SIG-M5 (cell line): Measurements from ENCODE around the gene C12orf76.
"Not testable (repeated sequence)": the region's sequence is repeated elsewhere in the genome, so short reads cannot be mapped to it uniquely, and the experiment has no call there.

Experiments
- DNase-seq: peaks from one replicate; lab custom pipeline; 2025; lab: John Stamatoyannopoulos, UW

Gene C12orf76

DNA sequence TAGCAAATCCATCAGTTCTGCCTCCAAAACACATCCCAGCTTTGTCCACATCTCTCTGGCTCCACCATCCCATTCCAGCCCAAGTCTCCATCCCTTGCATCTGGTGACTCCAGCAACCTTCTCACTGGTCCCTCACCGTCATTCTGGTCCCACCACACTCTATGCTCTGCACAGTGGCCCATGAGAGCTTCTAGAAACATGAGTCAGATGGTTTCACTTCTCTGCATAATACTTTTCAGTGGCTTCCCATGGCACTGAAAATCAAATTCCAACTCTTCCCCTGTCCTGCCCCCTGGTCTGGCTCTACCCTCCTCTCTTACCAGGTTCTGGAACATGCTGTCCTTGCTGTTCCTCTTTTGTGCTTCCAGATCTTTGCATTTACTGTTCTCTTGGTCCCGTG lies 17.2 kb upstream of the C12orf76 start:
- DNase-seq: no peak

DNA sequence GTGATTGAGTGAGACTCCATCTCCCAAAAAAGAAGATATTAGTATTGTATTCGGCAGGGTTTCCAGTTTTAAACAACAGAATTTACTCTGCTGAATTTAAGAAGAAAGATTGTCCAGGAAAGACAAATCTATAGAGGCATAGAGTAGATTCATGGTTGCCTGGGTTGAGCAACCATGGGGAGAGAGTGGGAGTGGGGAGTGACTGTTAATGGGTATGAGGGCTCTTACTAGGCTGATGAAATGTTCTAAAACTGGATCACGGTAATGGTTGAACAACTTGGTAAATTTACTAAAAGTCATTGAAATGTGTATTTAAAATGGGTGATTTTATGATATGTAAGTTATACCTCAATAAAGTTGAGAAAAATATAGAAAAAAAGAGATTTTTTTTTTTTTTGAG lies 13.9 kb upstream of the C12orf76 start:
- no peak for DNase-seq

GRCh38 chr12:110059651-110060000 lies 11.3 kb upstream of the C12orf76 start:
- no peak for DNase-seq

DNA sequence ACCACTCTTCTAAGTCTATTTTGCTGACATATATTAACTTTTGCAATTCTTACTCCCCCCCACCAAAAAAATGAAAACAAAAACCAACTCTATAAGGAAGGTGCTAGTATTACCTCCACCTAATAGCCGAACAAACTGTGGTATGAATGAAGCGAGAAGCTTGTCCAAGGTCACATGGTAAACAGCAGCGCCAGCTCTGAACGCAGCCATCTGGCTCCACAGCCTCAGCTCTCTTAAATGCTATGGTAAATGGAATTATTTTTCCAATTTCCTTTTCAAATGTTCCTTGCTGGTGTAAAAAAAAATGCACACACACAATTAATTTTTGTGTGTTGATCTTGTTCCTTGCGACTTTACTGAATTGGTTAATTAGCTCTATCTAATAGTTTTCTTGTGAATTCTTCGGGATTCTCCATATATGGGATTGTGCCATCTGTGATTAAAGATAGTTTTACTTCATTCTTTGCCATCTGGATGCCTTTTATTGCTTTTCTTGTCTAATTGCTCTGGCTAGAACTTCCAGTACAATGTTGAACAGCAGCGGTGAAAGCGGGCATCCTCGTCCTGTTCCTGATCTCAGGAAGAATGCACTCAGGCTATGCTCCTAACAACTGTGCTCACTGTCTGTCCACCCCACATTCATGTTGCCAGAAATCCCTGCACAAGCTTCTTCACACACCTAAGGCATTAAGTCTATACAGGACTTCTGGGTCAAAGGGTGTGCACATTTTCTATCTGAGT lies 10.7 kb upstream of the C12orf76 start:
- no peak for DNase-seq

DNA sequence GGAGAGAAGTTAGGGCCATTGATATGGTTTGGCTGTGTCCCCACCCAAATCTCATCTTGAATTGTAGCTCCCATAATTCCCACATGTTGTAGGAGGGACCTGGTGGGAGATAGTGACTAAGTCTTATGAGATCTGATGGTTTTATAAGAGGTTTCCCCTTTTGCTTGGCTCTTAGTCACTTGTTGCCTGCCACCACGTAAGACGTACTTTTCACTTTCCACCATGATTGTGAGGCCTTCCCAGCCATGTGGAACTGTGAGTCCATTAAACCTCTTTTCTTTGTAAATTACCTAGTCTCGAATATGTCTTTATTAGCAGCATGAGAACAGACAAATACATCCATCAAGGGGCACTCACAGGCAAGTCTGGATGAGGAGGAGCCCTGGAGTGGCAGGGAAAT lies 8.3 kb upstream of the C12orf76 start:
- DNase-seq: not testable (repeated sequence)

DNA sequence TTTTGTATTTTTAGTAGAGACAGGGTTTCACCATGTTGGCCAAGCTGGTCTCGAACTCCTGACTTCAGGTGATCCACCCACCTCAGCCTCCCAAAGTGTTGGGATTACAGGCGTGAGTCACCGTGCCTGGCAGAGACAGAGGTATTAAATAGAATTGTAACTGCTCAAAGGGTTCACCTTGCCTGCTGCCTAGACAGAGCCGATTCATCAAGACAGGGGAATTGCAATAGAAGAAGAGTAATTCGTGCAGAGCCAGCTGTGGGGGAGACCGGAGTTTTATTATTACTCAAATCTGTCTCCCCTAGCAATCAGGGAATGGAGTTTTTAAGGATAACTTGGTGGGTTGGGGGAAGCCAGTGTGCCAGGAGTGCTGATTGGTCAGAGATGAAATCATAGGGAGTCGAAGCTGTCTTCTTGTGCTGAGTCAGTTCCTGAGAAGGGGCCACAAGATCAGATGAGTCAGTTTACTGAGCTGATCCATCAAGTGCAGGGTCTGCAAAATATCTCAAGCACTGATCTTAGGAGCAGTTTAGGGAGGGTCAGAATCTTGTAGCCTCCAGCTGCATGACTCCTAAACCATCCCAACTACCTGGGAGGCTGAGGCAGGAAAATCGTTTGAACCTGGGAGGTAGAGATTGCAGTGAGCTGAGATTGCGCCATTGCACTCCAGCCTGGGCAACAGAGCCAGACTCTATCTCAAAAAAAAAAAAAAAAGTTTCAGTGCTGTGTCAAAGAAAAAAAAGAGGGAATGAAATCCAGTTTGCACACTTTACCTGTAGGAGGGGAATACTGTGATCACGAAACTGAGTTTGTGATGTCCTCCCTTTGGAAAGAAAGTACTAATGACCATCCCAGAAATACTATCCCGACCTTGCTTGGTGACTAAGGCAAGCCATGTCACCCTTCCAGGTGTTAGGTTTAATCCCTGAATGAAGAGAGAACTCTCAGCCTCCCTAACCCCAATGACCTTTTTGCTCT lies 7.3 kb upstream of the C12orf76 start:
- not testable (repeated sequence) for DNase-seq

DNA sequence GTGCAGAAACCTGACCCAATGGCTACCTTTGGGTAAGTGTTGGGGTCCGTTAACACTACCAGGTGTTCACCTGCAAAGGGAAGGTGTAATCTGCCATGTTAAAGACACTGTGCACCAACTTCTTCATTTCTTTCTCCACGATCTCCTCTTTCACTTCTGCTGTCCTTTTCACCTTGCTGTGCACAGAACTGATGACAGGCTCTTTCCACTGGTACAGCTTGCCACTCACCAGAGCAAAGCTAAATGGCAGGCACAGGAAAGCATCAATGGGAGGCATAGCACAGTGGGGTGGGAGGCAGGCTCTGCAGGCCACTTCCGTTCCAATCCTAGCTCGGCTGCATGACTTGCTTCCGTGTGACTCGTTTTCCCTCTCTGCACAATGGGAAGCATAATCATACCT lies 2.6 kb upstream of the C12orf76 start:
- DNase-seq: no peak

- DNase-seq: not testable (repeated sequence)
These were observed 1.3 kb upstream of the C12orf76 start for GRCh38 chr12:110049666-110050065.

DNA sequence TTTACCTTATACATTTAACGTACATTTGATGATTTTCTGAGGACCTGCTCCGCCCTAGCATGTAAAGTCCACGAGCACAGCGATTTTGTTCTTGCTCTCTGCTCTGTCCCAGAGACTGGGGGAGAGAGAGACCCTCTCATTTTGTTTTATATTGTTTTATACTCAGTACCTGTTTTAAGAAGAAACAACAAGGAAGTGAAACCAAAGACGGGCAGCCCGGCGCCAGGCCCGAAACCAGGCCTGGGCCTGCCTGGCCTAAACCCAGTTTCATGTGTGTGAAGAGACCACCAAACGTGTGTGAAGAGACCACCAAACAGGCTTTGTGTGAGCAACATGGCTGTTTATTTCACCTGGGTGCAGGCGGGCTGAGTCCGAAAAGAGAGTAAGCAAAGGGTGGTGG lies 712 bp upstream of the C12orf76 start:
- DNase-seq: not testable (repeated sequence)

DNA sequence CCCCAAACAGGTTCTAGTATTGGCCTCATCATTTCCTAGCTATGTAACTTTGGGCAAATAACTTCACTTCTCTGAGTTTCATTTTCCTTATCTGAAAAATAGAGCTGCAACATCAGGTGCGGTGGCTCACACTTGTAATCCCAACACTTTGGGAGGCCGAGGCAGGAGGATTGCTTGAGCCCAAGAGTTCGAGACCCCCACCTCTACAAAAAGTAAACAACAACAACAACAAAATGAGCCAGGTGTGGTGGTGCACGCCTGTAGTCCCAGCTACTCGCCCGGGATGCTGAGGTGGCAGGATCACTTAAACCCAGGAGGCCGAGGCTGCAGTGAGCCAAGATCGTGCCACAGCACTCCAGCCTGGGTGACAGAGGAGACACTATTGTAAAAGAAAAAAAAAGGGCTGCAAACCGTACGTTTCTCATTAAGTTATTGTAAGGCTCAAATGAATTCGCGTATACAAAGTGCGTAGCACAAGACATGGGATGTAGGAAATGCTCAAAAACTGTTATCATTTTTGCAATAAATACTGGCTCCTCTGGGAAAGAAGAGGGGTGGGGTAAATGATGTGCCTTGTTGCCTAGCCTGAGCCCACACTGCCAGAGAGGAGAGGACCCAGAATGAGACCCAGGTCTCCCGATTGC lies 903 bp downstream of the C12orf76 start:
- no peak for DNase-seq

- no peak for DNase-seq
These were observed 1.7 kb downstream of the C12orf76 start for GRCh38 chr12:110046451-110047187.

GRCh38 chr12:110042264-110042663 lies 6.1 kb downstream of the C12orf76 start:
- DNase-seq: no peak

DNA sequence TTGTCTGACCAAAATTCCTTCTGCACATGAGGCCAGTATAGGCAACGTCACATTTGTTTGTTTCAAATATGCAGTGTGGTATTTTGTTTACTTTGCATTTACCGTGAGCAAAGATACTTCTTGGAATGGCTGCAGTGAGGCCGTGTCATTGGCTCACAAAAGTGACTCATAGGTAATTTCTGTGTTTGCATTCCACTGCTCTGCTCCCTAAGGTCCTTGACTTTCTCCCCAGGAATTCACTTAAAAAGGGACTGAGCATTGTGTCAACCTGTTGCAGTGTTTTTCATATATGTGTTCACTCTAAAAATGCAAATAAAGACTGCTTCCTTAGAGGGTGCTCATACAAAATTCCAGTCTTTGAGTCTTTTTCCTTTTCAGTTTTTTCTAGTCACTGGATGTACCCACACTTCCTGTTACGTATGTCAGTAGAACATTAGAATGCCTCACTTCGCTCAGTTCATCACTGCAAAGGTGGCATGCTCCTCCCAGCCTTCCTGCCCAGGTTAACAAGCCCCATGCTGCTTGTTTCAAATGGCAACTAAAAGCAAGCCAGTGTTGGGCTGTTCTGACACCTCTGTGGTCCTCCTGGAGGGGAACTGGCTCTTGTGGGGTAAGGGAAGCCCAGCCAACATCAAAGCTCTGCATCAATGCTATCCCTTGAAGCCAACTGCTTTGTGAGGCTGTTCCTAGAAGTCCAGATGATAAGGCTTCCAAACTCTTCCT lies 9.1 kb downstream of the C12orf76 start:
- DNase-seq: no peak

DNA sequence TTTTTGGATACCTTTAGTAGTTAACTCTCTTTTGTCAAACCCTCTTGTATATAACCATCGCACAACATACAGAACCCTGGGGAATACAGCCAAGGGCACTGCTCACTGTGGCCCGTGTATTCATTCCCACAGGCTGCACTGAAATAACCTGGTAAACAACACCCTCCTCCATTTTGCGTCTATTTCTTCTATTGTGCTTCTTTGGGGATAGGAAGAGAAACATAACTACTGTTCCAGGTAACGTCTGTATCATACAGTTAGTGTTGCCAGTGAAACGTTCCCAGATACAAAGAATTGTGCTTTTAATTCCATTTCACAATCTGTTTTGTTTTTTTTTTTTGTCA lies 9.6 kb downstream of the C12orf76 start:
- DNase-seq: no peak

- DNase-seq: no peak
These were observed 11.0 kb downstream of the C12orf76 start for GRCh38 chr12:110037315-110037714.

- no peak for DNase-seq
These were observed 12.7 kb downstream of the C12orf76 start for GRCh38 chr12:110035534-110036104.

DNA sequence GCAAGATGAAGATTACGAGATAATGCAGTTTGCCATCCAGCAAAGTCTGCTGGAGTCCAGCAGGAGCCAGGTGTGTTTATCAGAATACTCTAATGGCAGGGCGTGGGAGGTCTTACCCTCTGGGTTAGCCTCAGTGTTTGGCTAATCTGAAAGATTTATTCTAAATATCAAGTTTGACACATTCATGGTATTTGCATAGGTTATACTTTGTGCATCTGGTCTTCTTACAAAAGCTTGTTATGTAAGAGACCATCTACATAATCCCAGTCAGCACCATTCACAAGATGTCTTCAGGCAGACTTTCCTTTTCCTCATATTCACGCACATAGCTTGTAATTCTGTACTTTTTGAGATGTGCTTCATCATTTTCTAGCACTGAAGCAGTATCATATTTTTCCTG lies 14.4 kb downstream of the C12orf76 start:
- no peak for DNase-seq

DNA sequence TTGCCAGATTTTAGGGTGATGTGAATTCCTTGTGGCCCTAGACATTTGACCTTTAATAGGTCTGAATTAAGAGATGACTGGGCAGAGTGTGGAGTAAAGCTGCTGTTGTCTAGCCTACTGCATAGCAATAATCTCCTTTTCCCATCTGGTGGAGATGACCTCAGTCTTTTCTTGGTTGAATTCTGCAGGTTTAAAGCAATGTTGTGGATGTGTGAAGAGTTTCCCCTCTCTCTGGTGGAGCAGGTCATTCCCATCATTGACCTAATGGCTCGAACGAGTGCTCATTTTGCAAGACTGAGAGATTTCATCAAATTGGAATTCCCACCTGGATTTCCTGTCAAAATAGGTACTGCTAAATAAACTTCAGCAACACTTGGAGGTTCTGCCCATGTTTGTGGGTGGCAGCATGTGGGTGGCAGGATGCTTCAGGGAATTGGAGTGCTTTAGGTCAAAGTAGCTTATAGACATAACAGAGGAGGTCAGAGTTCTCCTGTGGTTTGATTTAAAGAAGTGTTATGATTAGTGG lies 19.0 kb downstream of the C12orf76 start:
- DNase-seq: no peak

DNA sequence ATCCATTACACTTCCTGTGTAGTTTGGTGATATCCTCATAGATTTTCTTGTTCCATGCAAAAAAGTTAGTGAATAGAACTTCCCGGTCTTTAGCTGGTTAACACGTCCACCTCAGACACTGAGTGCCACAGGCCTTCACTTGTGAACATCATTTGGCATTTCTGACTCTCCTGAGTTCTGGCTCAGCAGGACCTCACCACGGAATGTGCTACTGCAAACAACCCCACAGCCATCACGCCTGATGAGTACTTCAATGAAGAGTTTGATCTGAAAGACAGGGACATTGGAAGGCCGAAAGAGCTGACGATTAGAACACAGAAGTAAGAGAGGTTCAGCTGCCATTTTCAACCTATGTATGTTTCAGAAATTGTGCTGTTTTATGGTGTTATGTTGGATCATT lies 20.0 kb downstream of the C12orf76 start:
- DNase-seq: no peak

GRCh38 chr12:110024051-110024450 lies 24.3 kb downstream of the C12orf76 start:
- no peak for DNase-seq
